ENCODE results near the gene DUOX1.
"Not testable (repeated sequence)": the region's sequence is repeated elsewhere in the genome, so short reads cannot be mapped to it uniquely, and the experiment has no call there.

GRCh38 chr15:45080593-45080992 is 49.2 kb upstream of the DUOX1 start:
- TF ChIP-seq CTCF, POLR2A (IDR thresholded peaks at IDR 0.05): not testable (repeated sequence)

All from tibial nerve (tissue), 3 donors.